ENCODE measurements around the gene STBD1.

The STBD1 gene

GRCh38 chr4:76316131-76316530, 9.6 kb downstream of the STBD1 start:
- no peak overlapping the region for H3K4me3 ChIP-seq (ENCODE audit: low read depth, low read length)
- H2BK5ac ChIP-seq (ENCODE audit: low read depth, low read length, poor library complexity), result no peak overlapping the region
- no peak for DNase-seq
- no peaks in the 10 kb centered on the region for H3K79me2 ChIP-seq (ENCODE audit: control insufficient read depth, insufficient read depth, low read length, poor library complexity)
- no peak overlapping the region for H2BK12ac ChIP-seq (ENCODE audit: low read length)
- H2BK120ac ChIP-seq (ENCODE audit: insufficient read depth, low read length, poor library complexity), result no peak overlapping the region
- H4K91ac ChIP-seq (ENCODE audit: low read depth, low read length), result no peak overlapping the region
- no peak overlapping the region for H2AK5ac ChIP-seq (ENCODE audit: low read length)
- H3K36me3 ChIP-seq (ENCODE audit: control insufficient read depth in 1 of 2, insufficient read depth in 2 of 2, low read length in 2 of 2), result no peaks in the 10 kb centered on the region
- H3K4me1 ChIP-seq (ENCODE audit: control insufficient read depth in 1 of 2, insufficient read depth in 2 of 2, low read length in 2 of 2), result no peaks in the 10 kb centered on the region
- no peak overlapping the region for H3K4me2 ChIP-seq (ENCODE audit: low read length)
- H3K18ac ChIP-seq (ENCODE audit: low read length), result no peak overlapping the region
- H3K9me3 ChIP-seq (ENCODE audit: insufficient read depth, low read depth, low read length), result peaks cover 4% of the 10 kb centered on the region
- H3K9ac ChIP-seq (ENCODE audit: low read length), result no peak overlapping the region
- no peak overlapping the region for H4K12ac ChIP-seq (ENCODE audit: low read depth, low read length)
- no peak overlapping the region for H3K27ac ChIP-seq (ENCODE audit: low read depth, low read length)
- H3K27me3 ChIP-seq (ENCODE audit: insufficient read depth, low read length), result no peaks in the 10 kb centered on the region
- no peak overlapping the region for H4K8ac ChIP-seq (ENCODE audit: low read depth, low read length)
- WGBS (ENCODE audit: extremely low coverage, insufficient coverage, insufficient read length), result no CpG with 5 or more reads among the region's 1 CpG
- no peak overlapping the region for H2AFZ ChIP-seq (ENCODE audit: insufficient read depth, low read length, poor library complexity)
- no peak overlapping the region for H3K4ac ChIP-seq (ENCODE audit: low read depth, low read length)
- H3K14ac ChIP-seq (ENCODE audit: low read length), result no peak overlapping the region
- no peaks in the 10 kb centered on the region for H3K79me1 ChIP-seq (ENCODE audit: low read length)
- no peak overlapping the region for H3K23ac ChIP-seq (ENCODE audit: low read length)

GRCh38 chr4:76322236-76322635, 15.7 kb downstream of the STBD1 start:
- Histone ChIP-seq H2BK5ac (ENCODE audit: low read depth, low read length, poor library complexity) (no peak overlapping the region), H3K36me3 (ENCODE audit: control insufficient read depth in 1 of 2, insufficient read depth in 2 of 2, low read length in 2 of 2) (no peaks in the 10 kb centered on the region), H3K27me3 (ENCODE audit: insufficient read depth, low read length) (no peaks in the 10 kb centered on the region), H3K4me1 (ENCODE audit: control insufficient read depth in 1 of 2, insufficient read depth in 2 of 2, low read length in 2 of 2) (no peaks in the 10 kb centered on the region), H4K12ac (ENCODE audit: low read depth, low read length) (no peak overlapping the region), H3K9me3 (ENCODE audit: insufficient read depth, low read depth, low read length) (peaks cover 3% of the 10 kb centered on the region), H2AK5ac (ENCODE audit: low read length) (no peak overlapping the region), H3K27ac (ENCODE audit: low read depth, low read length) (no peak overlapping the region), H2BK120ac (ENCODE audit: insufficient read depth, low read length, poor library complexity) (no peak overlapping the region), H4K8ac (ENCODE audit: low read depth, low read length) (no peak overlapping the region), H3K4ac (ENCODE audit: low read depth, low read length) (no peak overlapping the region), H3K23ac (ENCODE audit: low read length) (no peak overlapping the region), H3K79me1 (ENCODE audit: low read length) (no peaks in the 10 kb centered on the region), H2AFZ (ENCODE audit: insufficient read depth, low read length, poor library complexity) (no peak overlapping the region), H3K18ac (ENCODE audit: low read length) (no peak overlapping the region), H4K91ac (ENCODE audit: low read depth, low read length) (no peak overlapping the region), H3K4me2 (ENCODE audit: low read length) (no peak overlapping the region), H3K4me3 (ENCODE audit: low read depth, low read length) (no peak overlapping the region), H3K9ac (ENCODE audit: low read length) (no peak overlapping the region), H3K14ac (ENCODE audit: low read length) (no peak overlapping the region), H3K79me2 (ENCODE audit: control insufficient read depth, insufficient read depth, low read length, poor library complexity) (no peaks in the 10 kb centered on the region), H2BK12ac (ENCODE audit: low read length) (no peak overlapping the region)
- no CpG with 5 or more reads among the region's 3 CpGs for WGBS (ENCODE audit: extremely low coverage, insufficient coverage, insufficient read length)
- DNase-seq, result no peak

- H2BK5ac ChIP-seq (ENCODE audit: low read depth, low read length, poor library complexity), result no peak overlapping the region
- no peak overlapping the region for H3K4me2 ChIP-seq (ENCODE audit: low read length)
- H3K4me1 ChIP-seq (ENCODE audit: control insufficient read depth in 1 of 2, insufficient read depth in 2 of 2, low read length in 2 of 2), result no peaks in the 10 kb centered on the region
- H2BK12ac ChIP-seq (ENCODE audit: low read length), result no peak overlapping the region
- H3K14ac ChIP-seq (ENCODE audit: low read length), result no peak overlapping the region
- H3K27me3 ChIP-seq (ENCODE audit: insufficient read depth, low read length), result no peaks in the 10 kb centered on the region
- no peak overlapping the region for H4K8ac ChIP-seq (ENCODE audit: low read depth, low read length)
- no peaks in the 10 kb centered on the region for H3K79me1 ChIP-seq (ENCODE audit: low read length)
- no peak overlapping the region for H2AFZ ChIP-seq (ENCODE audit: insufficient read depth, low read length, poor library complexity)
- H3K9me3 ChIP-seq (ENCODE audit: insufficient read depth, low read depth, low read length), result peaks cover 3% of the 10 kb centered on the region
- H3K4ac ChIP-seq (ENCODE audit: low read depth, low read length), result no peak overlapping the region
- no peak overlapping the region for H3K27ac ChIP-seq (ENCODE audit: low read depth, low read length)
- no peaks in the 10 kb centered on the region for H3K36me3 ChIP-seq (ENCODE audit: control insufficient read depth in 1 of 2, insufficient read depth in 2 of 2, low read length in 2 of 2)
- no peak overlapping the region for H3K23ac ChIP-seq (ENCODE audit: low read length)
- H4K12ac ChIP-seq (ENCODE audit: low read depth, low read length), result no peak overlapping the region
- H2AK5ac ChIP-seq (ENCODE audit: low read length), result no peak overlapping the region
- DNase-seq, result no peak
- no peaks in the 10 kb centered on the region for H3K79me2 ChIP-seq (ENCODE audit: control insufficient read depth, insufficient read depth, low read length, poor library complexity)
- no peak overlapping the region for H3K4me3 ChIP-seq (ENCODE audit: low read depth, low read length)
- no peak overlapping the region for H3K9ac ChIP-seq (ENCODE audit: low read length)
- no peak overlapping the region for H3K18ac ChIP-seq (ENCODE audit: low read length)
- no peak overlapping the region for H2BK120ac ChIP-seq (ENCODE audit: insufficient read depth, low read length, poor library complexity)
- H4K91ac ChIP-seq (ENCODE audit: low read depth, low read length), result no peak overlapping the region
These were observed 18.5 kb downstream of the STBD1 start for GRCh38 chr4:76325072-76325471.

- H2AK5ac ChIP-seq (ENCODE audit: low read length), result no peak overlapping the region
- no peak overlapping the region for H4K8ac ChIP-seq (ENCODE audit: low read depth, low read length)
- H3K9me3 ChIP-seq (ENCODE audit: insufficient read depth, low read depth, low read length), result peaks cover 3% of the 10 kb centered on the region
- no peak overlapping the region for H3K23ac ChIP-seq (ENCODE audit: low read length)
- H3K9ac ChIP-seq (ENCODE audit: low read length), result no peak overlapping the region
- no peaks in the 10 kb centered on the region for H3K4me1 ChIP-seq (ENCODE audit: control insufficient read depth in 1 of 2, insufficient read depth in 2 of 2, low read length in 2 of 2)
- no peak overlapping the region for H2BK120ac ChIP-seq (ENCODE audit: insufficient read depth, low read length, poor library complexity)
- no peak overlapping the region for H2AFZ ChIP-seq (ENCODE audit: insufficient read depth, low read length, poor library complexity)
- no peaks in the 10 kb centered on the region for H3K36me3 ChIP-seq (ENCODE audit: control insufficient read depth in 1 of 2, insufficient read depth in 2 of 2, low read length in 2 of 2)
- no peaks in the 10 kb centered on the region for H3K27me3 ChIP-seq (ENCODE audit: insufficient read depth, low read length)
- H4K91ac ChIP-seq (ENCODE audit: low read depth, low read length), result no peak overlapping the region
- H3K18ac ChIP-seq (ENCODE audit: low read length), result no peak overlapping the region
- H3K4ac ChIP-seq (ENCODE audit: low read depth, low read length), result no peak overlapping the region
- H3K79me2 ChIP-seq (ENCODE audit: control insufficient read depth, insufficient read depth, low read length, poor library complexity), result no peaks in the 10 kb centered on the region
- H2BK12ac ChIP-seq (ENCODE audit: low read length), result no peak overlapping the region
- H3K4me3 ChIP-seq (ENCODE audit: low read depth, low read length), result no peak overlapping the region
- no peak overlapping the region for H3K14ac ChIP-seq (ENCODE audit: low read length)
- no peak overlapping the region for H3K27ac ChIP-seq (ENCODE audit: low read depth, low read length)
- H2BK5ac ChIP-seq (ENCODE audit: low read depth, low read length, poor library complexity), result no peak overlapping the region
- no peak overlapping the region for H4K12ac ChIP-seq (ENCODE audit: low read depth, low read length)
- DNase-seq, result no peak
- H3K4me2 ChIP-seq (ENCODE audit: low read length), result no peak overlapping the region
- H3K79me1 ChIP-seq (ENCODE audit: low read length), result no peaks in the 10 kb centered on the region
These were observed 20.0 kb downstream of the STBD1 start for GRCh38 chr4:76326515-76326914.

- Histone ChIP-seq H4K12ac (ENCODE audit: low read depth, low read length) (no peak overlapping the region), H3K36me3 (ENCODE audit: control insufficient read depth in 1 of 2, insufficient read depth in 2 of 2, low read length in 2 of 2) (no peaks in the 10 kb centered on the region), H2AFZ (ENCODE audit: insufficient read depth, low read length, poor library complexity) (no peak overlapping the region), H3K9me3 (ENCODE audit: insufficient read depth, low read depth, low read length) (no peaks in the 10 kb centered on the region), H3K4me1 (ENCODE audit: control insufficient read depth in 1 of 2, insufficient read depth in 2 of 2, low read length in 2 of 2) (no peaks in the 10 kb centered on the region), H3K4ac (ENCODE audit: low read depth, low read length) (no peak overlapping the region), H3K23ac (ENCODE audit: low read length) (no peak overlapping the region), H2BK120ac (ENCODE audit: insufficient read depth, low read length, poor library complexity) (no peak overlapping the region), H3K14ac (ENCODE audit: low read length) (no peak overlapping the region), H3K27ac (ENCODE audit: low read depth, low read length) (no peak overlapping the region), H2BK5ac (ENCODE audit: low read depth, low read length, poor library complexity) (no peak overlapping the region), H2BK12ac (ENCODE audit: low read length) (no peak overlapping the region), H3K79me2 (ENCODE audit: control insufficient read depth, insufficient read depth, low read length, poor library complexity) (no peaks in the 10 kb centered on the region), H4K91ac (ENCODE audit: low read depth, low read length) (no peak overlapping the region), H3K4me2 (ENCODE audit: low read length) (no peak overlapping the region), H4K8ac (ENCODE audit: low read depth, low read length) (no peak overlapping the region), H2AK5ac (ENCODE audit: low read length) (no peak overlapping the region), H3K9ac (ENCODE audit: low read length) (no peak overlapping the region), H3K18ac (ENCODE audit: low read length) (no peak overlapping the region), H3K79me1 (ENCODE audit: low read length) (no peaks in the 10 kb centered on the region), H3K27me3 (ENCODE audit: insufficient read depth, low read length) (no peaks in the 10 kb centered on the region), H3K4me3 (ENCODE audit: low read depth, low read length) (no peak overlapping the region)
- WGBS (ENCODE audit: extremely low coverage, insufficient coverage, insufficient read length), result no CpG with 5 or more reads among the region's 3 CpGs
- DNase-seq, result no peak
These were observed 28.4 kb downstream of the STBD1 start for GRCh38 chr4:76334885-76335284.
